GM21737 (cell line): ENCODE data around the gene JAGN1.
"Not testable (repeated sequence)": the region's sequence is repeated elsewhere in the genome, so short reads cannot be mapped to it uniquely, and the experiment has no call there.

ENCODE experiments used
- ATAC-seq: cut with Tn5 transposase; IDR thresholded peaks from one replicate; pipeline ENCODE4 v1.9.1; 2021; ENCODE audit warnings: mild to moderate bottlenecking, moderate library complexity; ENCODE audit not compliant: unreplicated experiment

The JAGN1 gene

GRCh38 chr3:9890249-9891071 lies at the start of gene JAGN1:
TSS of gene JAGN1 (plus strand) at chr3:9890610. CDS start at chr3:9890723, 113 bp downstream.
- ATAC-seq, result peak; percentile 84

GRCh38 chr3:9841015-9841414 lies 49.4 kb upstream of the JAGN1 start:
- ATAC-seq, result no peak

- peak; percentile 98 for ATAC-seq
Measured at GRCh38 chr3:9843715-9844438, 46.5 kb upstream of the JAGN1 start, which contains the start of gene RPUSD3. TSS of gene RPUSD3 (minus strand) at chr3:9844008. CDS start at chr3:9843990, 18 bp downstream.

GRCh38 chr3:9846231-9846630 lies 44.2 kb upstream of the JAGN1 start:
- ATAC-seq, result no peak

- ATAC-seq, result no peak
Measured at GRCh38 chr3:9846931-9847488, 43.4 kb upstream of the JAGN1 start.

GRCh38 chr3:9847870-9848269 lies 42.5 kb upstream of the JAGN1 start:
- not testable (repeated sequence) for ATAC-seq

- ATAC-seq, result not testable (repeated sequence)
Measured at GRCh38 chr3:9848860-9849259, 41.5 kb upstream of the JAGN1 start.

GRCh38 chr3:9851383-9851782 lies 39.0 kb upstream of the JAGN1 start:
- ATAC-seq, result not testable (repeated sequence)

- not testable (repeated sequence) for ATAC-seq
Measured at GRCh38 chr3:9851926-9852325, 38.5 kb upstream of the JAGN1 start.

- no peak for ATAC-seq
Measured at GRCh38 chr3:9852528-9852927, 37.9 kb upstream of the JAGN1 start.

GRCh38 chr3:9854291-9854940 lies 36.0 kb upstream of the JAGN1 start:
- not testable (repeated sequence) for ATAC-seq

GRCh38 chr3:9855594-9855993 lies 34.8 kb upstream of the JAGN1 start:
- no peak for ATAC-seq

GRCh38 chr3:9859530-9860025 lies 30.8 kb upstream of the JAGN1 start:
- no peak for ATAC-seq

GRCh38 chr3:9861201-9861600 lies 29.2 kb upstream of the JAGN1 start:
- no peak for ATAC-seq

- no peak for ATAC-seq
Measured at GRCh38 chr3:9861626-9862130, 28.7 kb upstream of the JAGN1 start.

- no peak for ATAC-seq
Measured at GRCh38 chr3:9862391-9863057, 27.9 kb upstream of the JAGN1 start.

- no peak for ATAC-seq
Measured at GRCh38 chr3:9863058-9863772, 27.2 kb upstream of the JAGN1 start.

GRCh38 chr3:9864200-9864927 lies 26.0 kb upstream of the JAGN1 start:
- ATAC-seq, result no peak

- ATAC-seq, result not testable (repeated sequence)
Measured at GRCh38 chr3:9865125-9865637, 25.2 kb upstream of the JAGN1 start.
